Neutrophil (primary cell): ENCODE results near the gene ZNF286A.
"Not testable (repeated sequence)": the region's sequence is repeated elsewhere in the genome, so short reads cannot be mapped to it uniquely, and the experiment has no call there.

ENCODE experiments used
- H3K27ac ChIP-seq: fragments of 200-600 bp; sonication (generic); 2 replicates; pipeline ENCODE4 v1.5.1; 2016; ENCODE audit warnings: mild to moderate bottlenecking, moderate library complexity
- H3K27me3 ChIP-seq: fragments of 200-600 bp; sonication (generic); 2 replicates; pipeline ENCODE4 v1.6.0; 2016; ENCODE audit warnings: mild to moderate bottlenecking
- H3K36me3 ChIP-seq: fragments of 200-600 bp; sonication (generic); 2 replicates; pipeline ENCODE4 v1.5.1; 2017
- H3K4me1 ChIP-seq, 2 experiments: fragments of 200-600 bp in 1 of 2; sonication (generic) in 1 of 2; 1 replicate in 1 of 2; 2 replicates in 1 of 2; pipeline versions ENCODE4 v1.5.1 to v1.6.1; 2013 to 2016; ENCODE audit warnings: low read depth in 1 of 2, low read length in 1 of 2, mild to moderate bottlenecking in 1 of 2, moderate library complexity in 1 of 2; ENCODE audit not compliant: control insufficient read depth in 1 of 2, insufficient read depth in 1 of 2
- H3K4me3 ChIP-seq, 2 experiments: fragments of 200-600 bp in 1 of 2; sonication (generic) in 1 of 2; 1 replicate in 1 of 2; 2 replicates in 1 of 2; pipeline ENCODE4 v1.5.1; 2013 to 2016; ENCODE audit warnings: low read depth in 1 of 2, low read length in 1 of 2, mild to moderate bottlenecking in 1 of 2, moderate library complexity in 1 of 2
- H3K9me3 ChIP-seq: fragments of 200-600 bp; sonication (generic); 2 replicates; pipeline ENCODE4 v1.5.1; 2016
- TF ChIP-seq, protein P1 (sequence below): fragments of 200-600 bp; sonication (generic); IDR thresholded peaks from 2 replicates; pipeline ENCODE4 v1.5.1; 2016; ENCODE audit warnings: antibody characterized with exemption

The ZNF286A gene

DNA sequence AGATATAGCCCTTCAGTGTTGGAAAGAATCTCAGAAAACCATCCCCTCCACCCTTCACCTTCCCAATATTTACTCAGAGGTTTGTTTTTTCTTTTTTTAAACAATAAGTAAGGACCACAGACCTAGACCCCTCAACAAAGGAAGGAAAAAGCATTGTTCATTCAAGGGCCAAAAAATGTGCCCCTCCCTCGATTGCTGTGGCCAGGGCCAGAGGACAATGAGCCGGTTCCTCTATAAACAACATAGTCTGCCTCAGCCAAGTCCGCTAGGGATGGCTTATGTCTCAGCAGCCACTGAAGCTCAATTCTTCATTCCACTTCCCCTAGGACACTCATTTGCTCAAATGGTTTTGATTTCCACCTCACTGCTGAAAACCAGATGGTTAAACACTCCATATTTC is 39.5 kb upstream of the ZNF286A start:
- no peaks in the 10 kb centered on the region for H3K36me3 ChIP-seq
- no peaks in the 10 kb centered on the region for H3K9me3 ChIP-seq
- no peak overlapping the region for H3K4me3 ChIP-seq
- no peak overlapping the region for H3K27ac ChIP-seq
- H3K4me1 ChIP-seq: no peaks in the 10 kb centered on the region
- H3K27me3 ChIP-seq: no peaks in the 10 kb centered on the region
- TF ChIP-seq, protein P1, sequence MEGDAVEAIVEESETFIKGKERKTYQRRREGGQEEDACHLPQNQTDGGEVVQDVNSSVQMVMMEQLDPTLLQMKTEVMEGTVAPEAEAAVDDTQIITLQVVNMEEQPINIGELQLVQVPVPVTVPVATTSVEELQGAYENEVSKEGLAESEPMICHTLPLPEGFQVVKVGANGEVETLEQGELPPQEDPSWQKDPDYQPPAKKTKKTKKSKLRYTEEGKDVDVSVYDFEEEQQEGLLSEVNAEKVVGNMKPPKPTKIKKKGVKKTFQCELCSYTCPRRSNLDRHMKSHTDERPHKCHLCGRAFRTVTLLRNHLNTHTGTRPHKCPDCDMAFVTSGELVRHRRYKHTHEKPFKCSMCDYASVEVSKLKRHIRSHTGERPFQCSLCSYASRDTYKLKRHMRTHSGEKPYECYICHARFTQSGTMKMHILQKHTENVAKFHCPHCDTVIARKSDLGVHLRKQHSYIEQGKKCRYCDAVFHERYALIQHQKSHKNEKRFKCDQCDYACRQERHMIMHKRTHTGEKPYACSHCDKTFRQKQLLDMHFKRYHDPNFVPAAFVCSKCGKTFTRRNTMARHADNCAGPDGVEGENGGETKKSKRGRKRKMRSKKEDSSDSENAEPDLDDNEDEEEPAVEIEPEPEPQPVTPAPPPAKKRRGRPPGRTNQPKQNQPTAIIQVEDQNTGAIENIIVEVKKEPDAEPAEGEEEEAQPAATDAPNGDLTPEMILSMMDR: no peak

DNA sequence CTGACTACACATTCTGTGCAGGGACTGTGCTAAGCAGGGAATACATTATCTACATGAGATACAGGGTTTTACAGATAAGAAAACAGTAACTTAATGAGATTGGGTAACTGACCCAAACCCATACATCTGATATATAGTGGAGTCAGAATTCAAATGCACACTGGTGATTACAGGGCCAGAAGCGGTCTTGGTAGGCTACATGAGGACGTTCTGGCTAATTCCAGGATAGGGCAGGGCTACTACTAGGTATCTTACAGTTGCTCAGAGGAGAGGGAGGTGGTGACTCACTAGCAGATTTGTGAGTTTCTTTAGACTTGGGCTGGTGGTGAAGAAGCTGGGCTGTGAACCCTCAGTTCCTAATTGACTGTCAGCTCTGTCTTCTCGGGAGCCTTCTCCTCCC is 36.9 kb upstream of the ZNF286A start:
- H3K27ac ChIP-seq: no peak overlapping the region
- H3K36me3 ChIP-seq: no peaks in the 10 kb centered on the region
- TF ChIP-seq, protein P1: no peak
- no peaks in the 10 kb centered on the region for H3K9me3 ChIP-seq
- H3K4me3 ChIP-seq: no peak overlapping the region
- H3K27me3 ChIP-seq: no peaks in the 10 kb centered on the region
- H3K4me1 ChIP-seq: no peaks in the 10 kb centered on the region

GRCh38 chr17:15663176-15663575 is 36.4 kb upstream of the ZNF286A start:
- no peaks in the 10 kb centered on the region for H3K27me3 ChIP-seq
- H3K27ac ChIP-seq: no peak overlapping the region
- no peaks in the 10 kb centered on the region for H3K9me3 ChIP-seq
- no peaks in the 10 kb centered on the region for H3K36me3 ChIP-seq
- H3K4me3 ChIP-seq: no peak overlapping the region
- TF ChIP-seq, protein P1: no peak
- H3K4me1 ChIP-seq: no peaks in the 10 kb centered on the region

GRCh38 chr17:15663691-15664090 is 35.9 kb upstream of the ZNF286A start:
- Histone ChIP-seq H3K27me3 (no peaks in the 10 kb centered on the region), H3K36me3 (no peaks in the 10 kb centered on the region), H3K4me1 (no peaks in the 10 kb centered on the region), H3K9me3 (no peaks in the 10 kb centered on the region), H3K27ac (no peak overlapping the region), H3K4me3 (no peak overlapping the region)
- TF ChIP-seq, protein P1: no peak

GRCh38 chr17:15669526-15669925 is 30.0 kb upstream of the ZNF286A start:
- H3K27me3 ChIP-seq, H3K4me1 ChIP-seq, H3K27ac ChIP-seq, H3K36me3 ChIP-seq, H3K9me3 ChIP-seq, H3K4me3 ChIP-seq: not testable (repeated sequence)

DNA sequence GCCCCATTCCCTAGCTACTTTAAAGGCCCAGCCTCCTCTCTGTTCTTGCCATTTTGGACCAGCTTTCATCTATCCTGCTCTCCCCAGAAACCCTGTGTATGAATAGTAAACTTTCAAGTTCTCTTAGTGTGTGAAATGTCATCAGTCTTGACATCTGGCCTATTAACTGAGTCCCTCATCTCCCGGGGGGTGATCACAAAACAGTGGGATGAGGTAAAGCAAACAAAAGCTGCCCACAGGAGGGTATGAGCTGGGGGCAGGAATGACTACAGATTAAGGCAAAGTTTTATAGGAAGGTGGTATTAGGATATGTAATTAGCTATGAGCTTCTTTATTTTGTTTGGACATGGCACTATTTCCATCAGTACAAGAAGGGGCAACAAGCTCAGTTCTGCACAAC is 24.9 kb upstream of the ZNF286A start:
- H3K27ac ChIP-seq, H3K36me3 ChIP-seq, H3K27me3 ChIP-seq, H3K9me3 ChIP-seq, H3K4me3 ChIP-seq, H3K4me1 ChIP-seq: not testable (repeated sequence)

DNA sequence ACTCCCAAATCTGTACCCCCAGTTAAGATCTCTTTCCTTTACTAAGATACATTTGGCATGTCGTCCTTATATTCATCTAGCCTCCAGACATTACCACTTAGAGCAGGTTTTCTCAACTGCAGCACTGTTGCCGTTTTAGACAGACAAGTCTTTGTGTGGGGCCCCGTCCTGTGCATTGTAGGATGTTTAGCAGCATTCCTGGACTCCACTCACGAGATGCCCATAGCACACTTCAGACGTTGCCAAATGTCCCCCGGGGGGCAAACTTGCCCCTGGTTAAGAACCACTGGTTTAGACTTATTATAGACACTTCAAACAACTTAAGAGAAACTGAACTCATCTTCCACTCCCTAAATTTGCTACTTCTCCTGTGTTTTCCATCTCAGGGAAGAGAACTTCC is 23.6 kb upstream of the ZNF286A start:
- not testable (repeated sequence) for H3K27me3 ChIP-seq, H3K4me3 ChIP-seq, H3K9me3 ChIP-seq, H3K4me1 ChIP-seq, H3K36me3 ChIP-seq, H3K27ac ChIP-seq

DNA sequence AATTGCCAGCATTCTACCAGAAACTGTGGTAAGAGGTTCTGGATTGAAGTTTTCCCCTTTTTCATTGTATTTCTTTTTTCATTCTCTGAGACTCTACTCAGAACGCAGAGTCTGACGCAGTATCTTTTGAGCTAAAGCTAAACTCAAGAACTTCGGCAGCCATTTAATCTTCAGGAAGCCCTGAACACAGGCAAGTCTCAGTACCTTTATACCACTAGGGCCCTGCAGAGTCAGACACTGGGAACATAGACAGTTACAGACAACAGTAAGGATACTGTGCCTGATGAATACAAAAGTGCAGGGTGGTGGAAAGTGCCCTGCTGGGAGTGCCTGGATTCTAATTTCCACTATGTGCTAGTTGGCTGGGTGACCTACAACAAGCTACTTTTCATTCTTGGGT is 16.4 kb upstream of the ZNF286A start:
- H3K4me1 ChIP-seq, H3K9me3 ChIP-seq, H3K27me3 ChIP-seq, H3K27ac ChIP-seq, H3K36me3 ChIP-seq, H3K4me3 ChIP-seq: not testable (repeated sequence)

DNA sequence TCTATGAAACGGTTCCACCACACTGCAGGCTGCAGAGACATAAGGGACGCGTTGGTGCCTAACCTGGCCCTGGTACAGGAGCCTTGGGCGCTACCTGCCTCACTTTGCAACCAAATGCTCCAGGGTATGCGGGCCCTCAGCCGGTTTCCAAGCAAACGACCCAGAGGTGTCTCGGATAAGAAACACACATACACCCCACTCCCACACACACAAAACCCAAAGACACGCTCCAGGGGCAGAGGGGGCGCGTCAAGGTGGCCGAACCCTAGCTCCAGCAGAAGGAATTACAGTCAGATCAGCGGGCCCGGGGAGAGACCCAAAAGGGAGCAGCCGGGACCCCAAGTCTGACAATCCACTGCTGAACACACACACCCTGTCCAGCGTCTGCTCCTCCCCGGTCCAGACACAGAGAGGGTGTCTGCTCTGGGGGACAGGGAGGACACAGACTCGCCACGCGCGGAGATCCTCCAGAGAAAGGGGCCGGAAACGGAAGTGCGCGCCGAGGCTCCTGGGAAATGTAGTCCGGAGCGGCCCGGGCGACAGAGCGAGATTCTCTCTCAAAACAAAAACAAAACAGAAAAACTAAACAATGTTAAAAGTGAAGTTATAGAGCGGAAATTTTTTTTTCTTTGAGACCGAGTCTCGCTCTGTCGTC is 15.6 kb upstream of the ZNF286A start, which contains the start of gene TRIM16:
TRIM16 (minus strand) TSS at position 488 of the 655 bp plus-strand sequence. CDS start 32,702 bp downstream, outside the sequence.
- not testable (repeated sequence) for H3K9me3 ChIP-seq, H3K27ac ChIP-seq
- peak within 1 kb of the TSS; percentile 61 to 66 for H3K4me3 ChIP-seq

DNA sequence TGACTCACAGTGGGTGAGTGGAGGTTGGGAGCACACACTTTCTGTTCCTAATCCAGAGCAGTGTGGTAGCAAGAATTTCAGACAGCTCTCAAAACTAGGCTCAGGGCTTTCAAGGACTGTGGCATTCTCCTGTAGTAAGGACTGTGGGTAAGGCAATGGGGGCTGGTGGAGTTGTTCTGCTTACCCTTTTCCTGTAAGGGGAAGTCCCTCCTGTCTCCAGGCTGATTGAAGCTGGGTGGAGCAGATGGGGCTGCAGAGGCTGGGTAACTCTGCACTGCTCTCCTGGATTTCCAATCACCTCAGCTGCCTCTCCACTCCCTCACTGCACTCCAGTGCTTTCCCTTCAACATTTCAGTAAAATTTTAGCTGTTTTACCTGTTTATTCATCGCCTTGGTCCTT is 12.1 kb upstream of the ZNF286A start:
- H3K9me3 ChIP-seq: not testable (repeated sequence)

More for the DNA sequence above, 15.6 kb upstream of the ZNF286A start, which contains the start of gene TRIM16:
- H3K36me3 ChIP-seq, H3K4me1 ChIP-seq, H3K27me3 ChIP-seq: not testable (repeated sequence)

More for the DNA sequence above, 12.1 kb upstream of the ZNF286A start:
- not testable (repeated sequence) for H3K4me3 ChIP-seq, H3K27ac ChIP-seq, H3K36me3 ChIP-seq, H3K27me3 ChIP-seq, H3K4me1 ChIP-seq
